ENCODE data around the gene NPIPA1. TPM values are rescaled to one million over a fixed set of nuclear protein-coding genes. Genes with fewer than 3 reads are reported as not detected.
"Not testable (repeated sequence)": the region's sequence is repeated elsewhere in the genome, so short reads cannot be mapped to it uniquely, and the experiment has no call there.

The NPIPA1 gene
- total RNA-seq, 1 donor from 2014 or later, result 75.0 TPM

GRCh38 chr16:14999845-15000244 lies 62.6 kb downstream of the NPIPA1 start:
- not testable (repeated sequence) for H3K4me1 ChIP-seq; H3K36me3 ChIP-seq; H3F3A ChIP-seq (ENCODE audit: low read depth); H3K4me3 Mint-ChIP-seq; H4K20me1 ChIP-seq (ENCODE audit: low read depth); H3K4me1 Mint-ChIP-seq; H3K9me3 Mint-ChIP-seq; H3K4me3 ChIP-seq; H3K9ac ChIP-seq; H3K27ac Mint-ChIP-seq; H3K27ac ChIP-seq; H3K27me3 Mint-ChIP-seq (ENCODE audit: insufficient read depth, low read depth); DNase-seq (ENCODE audit: low spot score); H3K9me3 ChIP-seq (ENCODE audit: low read depth); H3K4me2 ChIP-seq; H3K27me3 ChIP-seq; H2AFZ ChIP-seq (replicated peaks)
- peaks cover 10% of the 10 kb centered on the region for H3K36me3 Mint-ChIP-seq
- peaks cover 18% of the 10 kb centered on the region for H3K79me2 ChIP-seq (ENCODE audit: low read depth)

MicroRNAs within 50 kb of the gene (microRNA counts, 767-probe panel; counts per million panel counts)
- 460 counts per million, percentile 90 among the panel's probes with 10 or more counts for microRNA hsa-miR-3180-3p
- 460 counts per million, percentile 90 among the panel's probes with 10 or more counts for microRNA hsa-miR-3180-5p

Small RNAs within 50 kb of the gene (microRNA-seq; reads per million reads assigned to microRNA genes)
- gene MIR3180-1 (not detected), gene MIR3670-1 (not detected), gene MIR6511A1 (not detected), gene MIR6770-1 (not detected)

Small RNAs within 50 kb of the gene (small RNA-seq; reads per million reads assigned to genes)
- gene AC138932.4 (not detected), gene MIR3180-1 (not detected), gene MIR3670-1 (not detected), gene MIR6511A1 (not detected), gene MIR6770-1 (not detected), gene RF00019 (not detected)

Other genes with a start within 250 kb of the NPIPA1 start
- gene PLA2G10, start 243.1 kb upstream of the NPIPA1 start, total RNA-seq (ENCODE audit: low replicate concordance), result not detected in 2 replicates
- 1.0 TPM in 1 of 2 replicates, not detected in the other for gene NPIPA3, start 234.0 kb upstream of the NPIPA1 start, total RNA-seq (ENCODE audit: low replicate concordance)
- 2.5 and 2.7 TPM in 2 replicates for gene NPIPA2, start 194.9 kb upstream of the NPIPA1 start, total RNA-seq (ENCODE audit: low replicate concordance)
- gene NOMO1, start 103.7 kb upstream of the NPIPA1 start, total RNA-seq (ENCODE audit: low replicate concordance), result 61.1 and 85.1 TPM in 2 replicates
- gene PDXDC1, start 37.6 kb downstream of the NPIPA1 start, total RNA-seq (ENCODE audit: low replicate concordance), result 68.8 and 69.1 TPM in 2 replicates
- gene NTAN1, start 118.6 kb downstream of the NPIPA1 start, total RNA-seq (ENCODE audit: low replicate concordance), result 49.2 and 86.0 TPM in 2 replicates
- 34.4 and 39.1 TPM in 2 replicates for gene RRN3, start 156.8 kb downstream of the NPIPA1 start, total RNA-seq (ENCODE audit: low replicate concordance)